KMS-11 (cell line): Measurements from ENCODE around the gene TAF6.

Source experiments
- H2AFZ ChIP-seq: fragments of 200-600 bp; sonication (generic); 2 replicates; pipeline ENCODE4 v1.6.1; 2016; ENCODE audit warnings: antibody characterized with exemption, mixed run types, low read depth
- H3K27ac ChIP-seq: fragments of 200-600 bp; sonication (generic); 2 replicates; pipeline ENCODE4 v1.6.1; 2016; ENCODE audit warnings: mild to moderate bottlenecking, mixed run types
- H3K27me3 ChIP-seq: fragments of 200-600 bp; sonication (generic); 2 replicates; pipeline ENCODE4 v1.6.1; 2017; ENCODE audit warnings: mild to moderate bottlenecking, low read depth, mixed run types, moderate library complexity; ENCODE audit not compliant: insufficient read depth
- H3K36me3 ChIP-seq: fragments of 200-600 bp; sonication (generic); 2 replicates; pipeline ENCODE4 v1.6.1; 2017; ENCODE audit warnings: mild to moderate bottlenecking, mixed run types; ENCODE audit not compliant: insufficient read depth
- H3K4me1 ChIP-seq: fragments of 200-600 bp; sonication (generic); 2 replicates; pipeline ENCODE4 v1.6.1; 2016; ENCODE audit warnings: mild to moderate bottlenecking, low read depth, mixed run types; ENCODE audit not compliant: poor library complexity, severe bottlenecking
- H3K4me2 ChIP-seq: fragments of 200-600 bp; sonication (generic); 2 replicates; pipeline ENCODE4 v1.7.0; 2016; ENCODE audit warnings: mild to moderate bottlenecking, mixed run types
- H3K4me3 ChIP-seq: fragments of 200-600 bp; sonication (generic); IDR thresholded peaks from 2 replicates; pipeline ENCODE4 v1.6.1; 2017; ENCODE audit warnings: low read depth, low read length, mixed read lengths; ENCODE audit not compliant: insufficient read depth
- H3K79me2 ChIP-seq: fragments of 200-600 bp; sonication (generic); 2 replicates; pipeline ENCODE4 v1.6.1; 2016; ENCODE audit warnings: low read depth, mixed run types; ENCODE audit not compliant: insufficient read depth
- H3K9ac ChIP-seq: fragments of 200-600 bp; sonication (generic); 2 replicates; pipeline ENCODE4 v1.6.1; 2016; ENCODE audit warnings: mild to moderate bottlenecking, mixed run types
- H4K20me1 ChIP-seq: fragments of 200-600 bp; sonication (generic); 2 replicates; pipeline ENCODE4 v1.6.1; 2016; ENCODE audit warnings: mild to moderate bottlenecking, mixed run types; ENCODE audit not compliant: insufficient read depth
- TF ChIP-seq, protein P1 (sequence below): fragments of 200-600 bp; sonication (generic); conservative IDR thresholded peaks from 2 replicates; pipeline ENCODE4 v1.6.1; 2017; ENCODE audit warnings: low read depth, mild to moderate bottlenecking, antibody characterized with exemption, low read length, moderate library complexity, mixed read lengths

The TAF6 gene

DNA sequence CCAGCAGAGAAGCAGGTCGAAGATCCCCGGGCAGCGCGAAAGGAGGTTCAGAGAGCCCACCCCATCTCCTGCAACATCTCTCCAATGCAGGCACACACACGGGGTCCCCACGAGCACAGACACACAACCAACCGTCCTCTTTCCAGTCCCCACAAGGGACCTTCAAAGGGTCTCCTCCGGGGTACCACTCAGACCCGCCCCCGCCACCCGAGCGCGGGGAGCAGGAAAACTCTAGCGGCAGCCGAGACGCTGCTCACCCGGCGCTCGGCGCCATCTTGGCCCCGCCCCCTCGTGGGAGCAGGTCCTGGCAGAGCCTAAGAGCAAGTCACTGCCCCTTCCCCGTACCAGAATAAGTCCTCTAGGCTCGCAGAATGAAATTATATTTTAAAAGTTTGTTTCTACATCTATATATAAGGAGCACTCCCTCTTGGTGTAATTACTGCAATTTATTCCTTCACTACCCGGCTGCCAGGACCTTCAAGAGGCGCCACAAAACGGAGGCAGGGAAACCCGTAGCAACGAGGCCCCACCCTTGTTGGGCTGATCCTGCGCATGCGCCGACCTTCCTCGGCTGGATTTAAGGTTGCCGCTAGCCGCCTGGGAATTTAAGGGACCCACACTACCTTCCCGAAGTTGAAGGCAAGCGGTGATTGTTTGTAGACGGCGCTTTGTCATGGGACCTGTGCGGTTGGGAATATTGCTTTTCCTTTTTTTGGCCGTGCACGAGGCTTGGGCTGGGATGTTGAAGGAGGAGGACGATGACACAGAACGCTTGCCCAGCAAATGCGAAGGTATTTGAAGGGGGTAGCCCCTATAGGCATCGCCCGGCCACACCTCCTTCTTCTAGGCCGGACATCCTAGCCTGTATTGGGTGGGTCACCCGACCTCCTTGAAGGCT is at the start of gene TAF6, which contains the start of gene CNPY4:
TAF6 (minus strand) TSS at position 287 of the 898 bp plus-strand sequence. CDS start 5,149 bp downstream, outside the sequence.
CNPY4 (plus strand) TSS at position 563 of the 898 bp plus-strand sequence; CDS start at position 674, 111 bp downstream.
- H3K9ac ChIP-seq: peak within 1 kb of the TSS; percentile 87
- peak within 1 kb of the TSS; percentile 60 for H3K4me3 ChIP-seq
- TF ChIP-seq, protein P1, sequence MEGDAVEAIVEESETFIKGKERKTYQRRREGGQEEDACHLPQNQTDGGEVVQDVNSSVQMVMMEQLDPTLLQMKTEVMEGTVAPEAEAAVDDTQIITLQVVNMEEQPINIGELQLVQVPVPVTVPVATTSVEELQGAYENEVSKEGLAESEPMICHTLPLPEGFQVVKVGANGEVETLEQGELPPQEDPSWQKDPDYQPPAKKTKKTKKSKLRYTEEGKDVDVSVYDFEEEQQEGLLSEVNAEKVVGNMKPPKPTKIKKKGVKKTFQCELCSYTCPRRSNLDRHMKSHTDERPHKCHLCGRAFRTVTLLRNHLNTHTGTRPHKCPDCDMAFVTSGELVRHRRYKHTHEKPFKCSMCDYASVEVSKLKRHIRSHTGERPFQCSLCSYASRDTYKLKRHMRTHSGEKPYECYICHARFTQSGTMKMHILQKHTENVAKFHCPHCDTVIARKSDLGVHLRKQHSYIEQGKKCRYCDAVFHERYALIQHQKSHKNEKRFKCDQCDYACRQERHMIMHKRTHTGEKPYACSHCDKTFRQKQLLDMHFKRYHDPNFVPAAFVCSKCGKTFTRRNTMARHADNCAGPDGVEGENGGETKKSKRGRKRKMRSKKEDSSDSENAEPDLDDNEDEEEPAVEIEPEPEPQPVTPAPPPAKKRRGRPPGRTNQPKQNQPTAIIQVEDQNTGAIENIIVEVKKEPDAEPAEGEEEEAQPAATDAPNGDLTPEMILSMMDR: no peak
- no peaks in the 10 kb centered on the region for H4K20me1 ChIP-seq
- peaks cover 9% of the 10 kb centered on the region; the same call in 1 of the 2 replicates for H3K79me2 ChIP-seq
- no peaks in the 10 kb centered on the region for H3K27me3 ChIP-seq
- H3K4me2 ChIP-seq: peak within 1 kb of the TSS; percentile 80
- no peaks in the 10 kb centered on the region for H3K36me3 ChIP-seq
- H2AFZ ChIP-seq: peak within 1 kb of the TSS; percentile 90
- peaks cover 17% of the 10 kb centered on the region for H3K4me1 ChIP-seq
- peak within 1 kb of the TSS; percentile 89 for H3K27ac ChIP-seq

DNA sequence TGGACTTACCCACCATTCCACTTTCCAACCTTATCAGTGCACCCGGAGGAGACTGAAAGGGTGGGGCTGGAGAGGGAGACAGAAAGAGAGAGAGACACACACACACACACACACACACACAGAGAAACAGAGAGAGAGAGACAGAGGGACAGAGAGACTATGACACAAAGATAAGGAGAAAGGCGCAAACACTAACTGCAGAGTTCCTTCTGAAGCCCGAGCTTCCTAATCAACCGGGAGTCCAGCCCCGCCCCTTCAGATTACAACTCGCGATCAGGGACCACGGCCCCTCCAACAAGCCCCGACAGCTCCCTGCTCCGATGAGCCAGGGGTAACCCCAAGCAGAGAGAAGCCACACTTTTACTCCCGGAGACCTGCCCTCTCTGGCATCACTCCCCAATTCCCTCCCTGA is 48.8 kb upstream of the TAF6 start:
- peaks cover 91% of the 10 kb centered on the region for H3K27me3 ChIP-seq
- H3K4me2 ChIP-seq: no peak overlapping the region; the same call in 1 of the 2 replicates
- no peaks in the 10 kb centered on the region for H3K36me3 ChIP-seq

DNA sequence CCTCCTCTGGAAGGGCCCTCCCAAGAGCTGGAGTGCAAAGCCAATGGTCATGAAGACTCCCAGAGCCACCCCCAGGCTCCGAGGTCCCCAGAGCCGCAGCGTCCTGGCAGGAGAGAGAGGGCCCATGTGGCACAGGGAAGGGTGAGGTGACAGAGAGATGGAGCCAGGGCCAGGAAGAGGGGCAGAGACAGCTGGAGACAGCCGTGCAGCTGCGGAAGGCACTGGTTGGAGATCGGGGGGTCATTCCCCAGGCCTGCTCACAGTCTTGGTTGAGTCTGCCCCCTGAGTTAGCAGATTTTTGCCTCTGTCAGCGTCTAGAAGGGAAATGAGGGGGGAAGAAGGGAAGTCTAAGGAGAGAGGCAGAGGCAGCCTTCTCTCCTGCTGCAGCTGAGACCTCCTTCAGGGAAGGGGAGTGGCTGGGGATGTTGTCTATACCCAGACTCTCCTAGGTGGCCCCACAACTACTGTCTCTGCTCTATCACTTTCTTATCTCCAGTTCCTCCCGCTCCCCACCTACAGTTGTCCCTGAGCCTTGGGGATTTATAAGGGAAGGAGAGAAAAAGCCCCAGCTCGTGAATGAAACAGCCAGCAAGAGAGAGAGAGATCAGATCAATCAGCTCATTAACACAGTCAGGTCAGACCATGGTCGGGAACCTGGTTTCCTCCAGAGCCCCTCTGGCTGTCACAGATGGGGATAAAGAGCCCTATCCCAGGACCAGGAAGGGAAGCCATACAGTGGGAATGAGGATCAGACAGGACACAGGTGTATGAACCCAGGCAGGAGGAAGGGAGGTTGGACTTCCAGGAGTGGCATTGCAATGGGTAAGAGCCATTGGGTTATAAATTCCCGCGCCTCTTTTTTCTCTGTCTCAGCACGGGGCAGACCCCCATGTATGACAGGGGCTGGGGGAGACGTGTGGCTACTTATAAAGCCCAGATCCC is 48.1 kb upstream of the TAF6 start:
- Histone ChIP-seq H3K9ac (no peak overlapping the region), H3K79me2 (no peaks in the 10 kb centered on the region), H3K27me3 (peaks cover 94% of the 10 kb centered on the region), H2AFZ (no peak overlapping the region), H3K4me1 (peaks cover 7% of the 10 kb centered on the region), H3K27ac (no peak overlapping the region), H4K20me1 (no peaks in the 10 kb centered on the region), H3K36me3 (no peaks in the 10 kb centered on the region), H3K4me3 (no peak overlapping the region), H3K4me2 (no peak overlapping the region)
- TF ChIP-seq, protein P1: no peak

More for the DNA sequence above, 48.8 kb upstream of the TAF6 start:
- H3K4me3 ChIP-seq: no peak overlapping the region
- H3K4me1 ChIP-seq: peaks cover 7% of the 10 kb centered on the region
- no peaks in the 10 kb centered on the region for H3K79me2 ChIP-seq
- TF ChIP-seq, protein P1: no peak
- no peak overlapping the region for H3K27ac ChIP-seq
- no peak overlapping the region for H3K9ac ChIP-seq
- no peak overlapping the region for H2AFZ ChIP-seq
- H4K20me1 ChIP-seq: no peaks in the 10 kb centered on the region

DNA sequence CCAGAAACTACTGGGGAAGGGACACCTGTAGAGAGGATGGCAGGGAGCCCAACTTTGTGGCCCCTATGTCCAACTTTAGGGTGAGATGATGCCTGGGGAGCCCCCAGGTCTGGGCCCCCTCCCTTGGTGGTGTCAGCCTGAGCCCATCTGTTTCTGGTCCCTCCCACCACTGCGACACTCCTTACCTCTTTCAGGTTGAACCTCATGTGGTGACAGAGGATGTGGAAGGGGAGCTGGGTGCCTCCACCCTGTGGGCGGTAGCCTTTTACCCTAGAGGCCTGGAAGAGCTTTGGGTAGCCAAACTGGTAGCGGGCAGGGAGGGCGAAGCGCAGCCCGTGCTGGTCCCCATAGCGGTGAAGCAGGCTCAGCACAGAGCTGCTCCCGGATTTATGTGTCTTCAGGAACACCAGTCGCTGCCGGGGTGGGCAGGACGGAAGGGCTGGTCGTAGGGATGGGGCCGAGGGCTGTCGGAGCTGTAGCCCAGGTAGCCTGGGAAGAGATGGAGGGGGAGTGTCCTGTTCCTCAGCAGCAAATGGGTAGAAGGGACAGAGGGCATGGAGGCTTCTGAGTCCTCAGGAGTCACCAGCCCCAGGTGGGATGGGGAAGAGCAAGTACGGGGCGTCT is 47.3 kb upstream of the TAF6 start:
- Histone ChIP-seq H3K27ac (no peak overlapping the region), H3K36me3 (no peaks in the 10 kb centered on the region), H3K27me3 (peaks cover 96% of the 10 kb centered on the region), H4K20me1 (no peaks in the 10 kb centered on the region), H3K79me2 (no peaks in the 10 kb centered on the region), H3K4me1 (peaks cover 7% of the 10 kb centered on the region), H2AFZ (no peak overlapping the region), H3K4me2 (no peak overlapping the region), H3K4me3 (no peak overlapping the region), H3K9ac (no peak overlapping the region)
- TF ChIP-seq, protein P1: no peak
